WI38 (cell line): ENCODE measurements around the gene VCL.
A peak's percentile ranks its signal among the peaks of the same experiment; 100 is the strongest.
"Not testable (repeated sequence)": the region's sequence is repeated elsewhere in the genome, so short reads cannot be mapped to it uniquely, and the experiment has no call there.

Source experiments
- H3K4me3 ChIP-seq: 2 replicates; pipeline ENCODE4 v1.5.1; 2011; ENCODE audit warnings: low read depth, mild to moderate bottlenecking, control low read depth, low read length
- TF ChIP-seq, protein P1 (sequence below): IDR thresholded peaks from 2 replicates; pipeline ENCODE4 v1.5.1; 2012; ENCODE audit warnings: low read depth, mild to moderate bottlenecking, control low read depth, low read length

Gene VCL

DNA sequence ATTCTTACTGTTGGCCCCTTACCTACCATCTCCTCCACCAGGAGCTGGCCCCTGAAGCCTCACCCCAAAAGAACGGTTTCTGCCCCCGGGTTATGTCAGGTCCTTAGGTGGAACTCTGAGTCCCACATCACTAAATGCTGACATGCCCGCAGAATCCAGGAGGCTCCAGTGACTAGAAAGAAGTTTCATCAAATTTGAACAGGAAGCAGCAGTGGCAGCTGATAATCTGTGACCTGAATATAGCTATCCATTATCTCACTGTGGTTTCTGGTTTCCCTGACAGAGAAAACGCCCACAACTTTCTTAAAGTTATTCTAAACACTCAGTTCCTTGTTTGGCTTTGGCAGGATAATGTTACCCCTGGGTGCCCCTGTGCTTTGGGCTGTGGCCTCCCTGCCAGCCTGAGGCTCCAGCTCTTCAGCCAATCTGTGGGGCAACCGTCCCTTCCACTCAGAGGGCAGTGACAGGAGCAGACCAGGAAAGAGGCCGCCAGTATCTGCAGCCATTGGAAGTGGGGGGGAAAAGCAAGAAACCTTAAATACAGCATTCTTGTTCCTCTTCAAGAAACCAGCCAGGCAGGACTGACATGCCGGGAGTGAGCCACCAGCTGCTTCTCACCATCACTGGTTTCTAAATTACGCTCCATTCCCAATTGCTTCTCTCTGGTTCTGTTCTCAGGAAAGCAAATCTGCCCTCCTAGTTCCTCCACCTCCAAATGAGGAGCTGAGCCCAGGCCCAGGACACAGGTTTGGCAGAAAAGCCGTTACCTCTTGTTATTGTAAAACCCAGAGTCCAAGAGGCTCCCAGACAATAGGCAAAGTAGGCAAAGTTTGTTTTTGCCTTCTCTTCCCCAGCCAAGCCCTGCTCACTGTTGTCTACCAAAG is 41.2 kb upstream of the VCL start:
- TF ChIP-seq, protein P1, sequence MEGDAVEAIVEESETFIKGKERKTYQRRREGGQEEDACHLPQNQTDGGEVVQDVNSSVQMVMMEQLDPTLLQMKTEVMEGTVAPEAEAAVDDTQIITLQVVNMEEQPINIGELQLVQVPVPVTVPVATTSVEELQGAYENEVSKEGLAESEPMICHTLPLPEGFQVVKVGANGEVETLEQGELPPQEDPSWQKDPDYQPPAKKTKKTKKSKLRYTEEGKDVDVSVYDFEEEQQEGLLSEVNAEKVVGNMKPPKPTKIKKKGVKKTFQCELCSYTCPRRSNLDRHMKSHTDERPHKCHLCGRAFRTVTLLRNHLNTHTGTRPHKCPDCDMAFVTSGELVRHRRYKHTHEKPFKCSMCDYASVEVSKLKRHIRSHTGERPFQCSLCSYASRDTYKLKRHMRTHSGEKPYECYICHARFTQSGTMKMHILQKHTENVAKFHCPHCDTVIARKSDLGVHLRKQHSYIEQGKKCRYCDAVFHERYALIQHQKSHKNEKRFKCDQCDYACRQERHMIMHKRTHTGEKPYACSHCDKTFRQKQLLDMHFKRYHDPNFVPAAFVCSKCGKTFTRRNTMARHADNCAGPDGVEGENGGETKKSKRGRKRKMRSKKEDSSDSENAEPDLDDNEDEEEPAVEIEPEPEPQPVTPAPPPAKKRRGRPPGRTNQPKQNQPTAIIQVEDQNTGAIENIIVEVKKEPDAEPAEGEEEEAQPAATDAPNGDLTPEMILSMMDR, result no peak
- H3K4me3 ChIP-seq, result peak overlapping the region; percentile 18; the same call in 1 of the 2 replicates

GRCh38 chr10:73959484-73960243 is 38.3 kb upstream of the VCL start:
- H3K4me3 ChIP-seq, result no peak overlapping the region
- TF ChIP-seq, protein P1, result no peak

DNA sequence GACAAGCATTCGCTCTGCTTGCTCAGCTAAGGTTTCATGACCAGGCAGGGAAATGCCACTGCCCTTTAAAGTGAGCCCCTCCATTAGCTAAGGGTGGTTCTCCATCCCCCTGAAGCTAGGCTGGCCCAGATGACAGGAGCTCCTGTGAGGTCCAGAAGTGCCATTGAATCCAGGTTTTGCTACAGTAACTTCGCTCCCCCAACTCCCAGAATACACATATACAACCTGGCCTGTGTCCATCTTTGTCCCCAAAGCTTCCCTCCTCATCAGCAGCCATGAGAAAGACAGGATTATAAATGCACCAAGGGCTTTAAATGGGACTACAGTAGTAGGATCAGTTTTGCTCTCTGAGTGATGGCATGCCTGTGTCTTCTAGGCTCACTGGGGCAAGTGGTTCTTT is 35.5 kb upstream of the VCL start:
- no peak overlapping the region for H3K4me3 ChIP-seq
- TF ChIP-seq, protein P1, result no peak

DNA sequence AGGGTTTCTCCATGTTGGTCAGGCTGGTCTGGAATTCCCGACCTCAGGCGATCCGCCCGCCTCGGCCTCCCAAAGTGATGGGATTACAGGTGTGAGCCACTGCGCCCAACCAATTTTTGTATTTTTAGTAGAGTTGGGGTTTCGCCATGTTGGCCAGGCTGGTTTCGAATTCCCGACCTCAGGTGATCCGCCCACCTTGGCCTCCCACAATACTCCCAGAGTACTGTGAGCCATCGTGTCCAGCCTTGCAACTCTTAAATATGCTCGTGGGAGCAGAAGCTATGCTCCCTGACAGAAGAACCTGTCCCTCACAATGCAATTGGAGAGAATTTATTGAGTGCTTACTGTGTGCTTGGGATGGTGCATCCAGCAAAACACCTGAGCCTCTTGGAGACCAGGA is 34.4 kb upstream of the VCL start:
- not testable (repeated sequence) for H3K4me3 ChIP-seq

DNA sequence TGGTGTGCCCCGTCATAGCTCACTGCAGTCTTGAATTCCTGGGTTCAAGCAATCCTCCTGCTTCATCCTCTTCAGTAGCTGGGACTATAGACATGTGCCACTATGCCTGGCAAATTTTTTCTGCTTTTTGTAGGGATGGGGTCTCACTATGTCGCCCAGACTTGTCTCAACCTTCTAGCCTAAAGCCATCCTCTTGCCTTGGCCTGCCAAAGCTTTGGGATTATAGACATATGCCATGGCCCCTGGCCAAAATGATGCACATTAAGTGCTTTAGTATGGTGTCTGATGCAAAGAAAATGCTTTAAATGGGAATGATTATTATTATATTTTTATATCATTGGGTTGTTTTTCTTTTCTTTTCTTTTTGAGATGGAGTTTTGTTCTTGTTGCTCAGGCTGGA is 33.2 kb upstream of the VCL start:
- H3K4me3 ChIP-seq, result no peak overlapping the region
- TF ChIP-seq, protein P1, result no peak

DNA sequence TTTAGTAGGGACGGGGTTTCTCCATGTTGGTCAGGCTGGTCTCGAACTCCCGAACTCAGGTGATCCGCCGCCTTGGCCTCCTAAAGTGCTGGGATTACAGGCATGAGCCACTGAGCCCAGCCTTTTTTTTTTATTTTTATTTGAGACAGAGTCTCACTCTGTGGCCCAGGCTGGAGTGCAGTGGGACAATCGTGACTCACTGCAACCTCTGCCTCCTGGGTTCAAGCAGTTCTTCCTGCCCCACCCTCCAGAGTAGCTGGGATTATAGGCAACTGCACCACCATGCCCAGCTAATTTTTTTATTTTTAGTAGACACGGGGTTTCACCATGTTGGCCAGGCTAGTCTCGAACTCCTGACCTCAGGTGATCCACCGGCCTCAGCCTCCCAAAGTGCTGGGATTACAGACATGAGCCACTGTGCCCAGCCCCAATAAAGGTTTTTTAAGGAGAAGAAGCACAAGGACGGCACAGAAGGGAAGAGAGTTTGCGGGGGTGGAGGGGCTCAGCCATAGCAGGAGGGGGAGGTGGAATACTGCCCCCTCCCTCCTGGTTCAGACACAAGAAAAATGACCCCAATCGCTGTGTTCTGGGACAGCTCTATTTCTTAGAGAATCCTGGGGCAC is 32.5 kb upstream of the VCL start:
- peak overlapping the region; percentile 11; the same call in 1 of the 2 replicates for H3K4me3 ChIP-seq

- H3K4me3 ChIP-seq, result peak overlapping the region; percentile 11; the same call in 1 of the 2 replicates
- TF ChIP-seq, protein P1, result no peak
Measured at GRCh38 chr10:73965890-73966768, 31.8 kb upstream of the VCL start.
